ENCODE data around the gene SLC25A29.
A peak's percentile ranks its signal among the peaks of the same experiment; 100 is the strongest.
"Not testable (repeated sequence)": the region's sequence is repeated elsewhere in the genome, so short reads cannot be mapped to it uniquely, and the experiment has no call there.

The SLC25A29 gene

GRCh38 chr14:100299238-100299560 is 7.0 kb downstream of the SLC25A29 start:
- Histone ChIP-seq H3K4me1 (ENCODE audit: insufficient read depth, poor library complexity, severe bottlenecking) (no peaks in the 10 kb centered on the region), H3K27ac (ENCODE audit: poor library complexity, severe bottlenecking) (no peak overlapping the region), H3K9me3 (ENCODE audit: severe bottlenecking) (no peaks in the 10 kb centered on the region), H3K27me3 (ENCODE audit: insufficient read depth, poor library complexity, severe bottlenecking) (no peaks in the 10 kb centered on the region), H3K4me3 (ENCODE audit: severe bottlenecking) (no peak overlapping the region), H3K36me3 (ENCODE audit: low read depth) (no peaks in the 10 kb centered on the region)
- TF ChIP-seq CTCF (IDR thresholded peaks at IDR 0.05; ENCODE audit: poor library complexity, severe bottlenecking): no peak
- no peak for ATAC-seq (ENCODE audit: low read depth)
- DNase-seq (ENCODE audit: low spot score): peak; percentile 66

- Histone ChIP-seq H3K36me3 (ENCODE audit: low read depth) (no peaks in the 10 kb centered on the region), H3K27ac (ENCODE audit: poor library complexity, severe bottlenecking) (no peak overlapping the region), H3K27me3 (ENCODE audit: insufficient read depth, poor library complexity, severe bottlenecking) (no peaks in the 10 kb centered on the region), H3K9me3 (ENCODE audit: severe bottlenecking) (no peaks in the 10 kb centered on the region), H3K4me3 (ENCODE audit: severe bottlenecking) (no peak overlapping the region), H3K4me1 (ENCODE audit: insufficient read depth, poor library complexity, severe bottlenecking) (no peaks in the 10 kb centered on the region)
- TF ChIP-seq CTCF (IDR thresholded peaks at IDR 0.05; ENCODE audit: poor library complexity, severe bottlenecking): no peak
- ATAC-seq (ENCODE audit: low read depth): no peak
- DNase-seq (ENCODE audit: low spot score): peak; percentile 52
These were observed 7.5 kb downstream of the SLC25A29 start for GRCh38 chr14:100298551-100299237.

GRCh38 chr14:100297320-100298300 is 8.6 kb downstream of the SLC25A29 start:
- no peak for ATAC-seq (ENCODE audit: low read depth)
- H3K9me3 ChIP-seq (ENCODE audit: severe bottlenecking): no peaks in the 10 kb centered on the region
- no peak overlapping the region for H3K27ac ChIP-seq (ENCODE audit: poor library complexity, severe bottlenecking)
- TF ChIP-seq CTCF (IDR thresholded peaks at IDR 0.05; ENCODE audit: poor library complexity, severe bottlenecking): no peak
- H3K27me3 ChIP-seq (ENCODE audit: insufficient read depth, poor library complexity, severe bottlenecking): no peaks in the 10 kb centered on the region
- H3K4me1 ChIP-seq (ENCODE audit: insufficient read depth, poor library complexity, severe bottlenecking): no peaks in the 10 kb centered on the region
- peak; percentile 58 for DNase-seq (ENCODE audit: low spot score)
- H3K36me3 ChIP-seq (ENCODE audit: low read depth): no peaks in the 10 kb centered on the region
- H3K4me3 ChIP-seq (ENCODE audit: severe bottlenecking): no peak overlapping the region

GRCh38 chr14:100296729-100297128 is 9.5 kb downstream of the SLC25A29 start:
- ATAC-seq (ENCODE audit: low read depth); H3K4me3 ChIP-seq (ENCODE audit: severe bottlenecking); H3K27me3 ChIP-seq (ENCODE audit: insufficient read depth, poor library complexity, severe bottlenecking); H3K36me3 ChIP-seq (ENCODE audit: low read depth); H3K4me1 ChIP-seq (ENCODE audit: insufficient read depth, poor library complexity, severe bottlenecking); H3K9me3 ChIP-seq (ENCODE audit: severe bottlenecking); H3K27ac ChIP-seq (ENCODE audit: poor library complexity, severe bottlenecking): not testable (repeated sequence)
- DNase-seq (ENCODE audit: low spot score): peak; percentile 34

- H3K27ac ChIP-seq (ENCODE audit: poor library complexity, severe bottlenecking): no peak overlapping the region
- no peaks in the 10 kb centered on the region for H3K27me3 ChIP-seq (ENCODE audit: insufficient read depth, poor library complexity, severe bottlenecking)
- ATAC-seq (ENCODE audit: low read depth): no peak
- H3K4me1 ChIP-seq (ENCODE audit: insufficient read depth, poor library complexity, severe bottlenecking): no peaks in the 10 kb centered on the region
- H3K4me3 ChIP-seq (ENCODE audit: severe bottlenecking): no peak overlapping the region
- H3K9me3 ChIP-seq (ENCODE audit: severe bottlenecking): no peaks in the 10 kb centered on the region
- peaks cover 5% of the 10 kb centered on the region for H3K36me3 ChIP-seq (ENCODE audit: low read depth)
- DNase-seq (ENCODE audit: low spot score): no peak
- TF ChIP-seq CTCF (IDR thresholded peaks at IDR 0.05; ENCODE audit: poor library complexity, severe bottlenecking): no peak
These were observed 10.1 kb downstream of the SLC25A29 start for GRCh38 chr14:100296106-100296651.
